ENCODE data around the gene EML6.
"Not testable (repeated sequence)": the region's sequence is repeated elsewhere in the genome, so short reads cannot be mapped to it uniquely, and the experiment has no call there.

EML6 gene

GRCh38 chr2:54803783-54804751 is 80.6 kb downstream of the EML6 start:
- DNase-seq (ENCODE audit: low read depth), result no peak

GRCh38 chr2:54805255-54805654 is 81.8 kb downstream of the EML6 start:
- no peak for DNase-seq (ENCODE audit: low read depth)

- DNase-seq (ENCODE audit: low read depth), result no peak
Observed at GRCh38 chr2:54806975-54807374, 83.5 kb downstream of the EML6 start.

- DNase-seq (ENCODE audit: low read depth), result peak; percentile 74
Observed at GRCh38 chr2:54808661-54809060, 85.2 kb downstream of the EML6 start.

GRCh38 chr2:54809819-54810218 is 86.4 kb downstream of the EML6 start:
- peak; percentile 41 for DNase-seq (ENCODE audit: low read depth)

GRCh38 chr2:54810246-54810645 is 86.8 kb downstream of the EML6 start:
- no peak for DNase-seq (ENCODE audit: low read depth)

GRCh38 chr2:54813584-54813983 is 90.1 kb downstream of the EML6 start:
- no peak for DNase-seq (ENCODE audit: low read depth)

GRCh38 chr2:54814389-54815147 is 91.1 kb downstream of the EML6 start:
- no peak for DNase-seq (ENCODE audit: low read depth)

- DNase-seq (ENCODE audit: low read depth), result no peak
Observed at GRCh38 chr2:54815148-54815539, 91.7 kb downstream of the EML6 start.

- DNase-seq (ENCODE audit: low read depth), result no peak
Observed at GRCh38 chr2:54818226-54818625, 94.8 kb downstream of the EML6 start.

- DNase-seq (ENCODE audit: low read depth), result no peak
Observed at GRCh38 chr2:54820558-54820957, 97.1 kb downstream of the EML6 start.

GRCh38 chr2:54824567-54824966 is 101.1 kb downstream of the EML6 start:
- DNase-seq (ENCODE audit: low read depth), result no peak

GRCh38 chr2:54830546-54830945 is 107.1 kb downstream of the EML6 start:
- DNase-seq (ENCODE audit: low read depth), result no peak

- DNase-seq (ENCODE audit: low read depth), result no peak
Observed at GRCh38 chr2:54831480-54831879, 108.0 kb downstream of the EML6 start.

- DNase-seq (ENCODE audit: low read depth), result no peak
Observed at GRCh38 chr2:54834721-54835120, 111.3 kb downstream of the EML6 start.

GRCh38 chr2:54836477-54836876 is 113.0 kb downstream of the EML6 start:
- no peak for DNase-seq (ENCODE audit: low read depth)

- DNase-seq (ENCODE audit: low read depth), result peak; percentile 32
Observed at GRCh38 chr2:54838585-54839035, 115.1 kb downstream of the EML6 start.

- DNase-seq (ENCODE audit: low read depth), result no peak
Observed at GRCh38 chr2:54839461-54840255, 116.2 kb downstream of the EML6 start.

- no peak for DNase-seq (ENCODE audit: low read depth)
Observed at GRCh38 chr2:54840559-54841468, 117.4 kb downstream of the EML6 start.

- not testable (repeated sequence) for DNase-seq (ENCODE audit: low read depth)
Observed at GRCh38 chr2:54841500-54841899, 118.0 kb downstream of the EML6 start.

- DNase-seq (ENCODE audit: low read depth), result no peak
Observed at GRCh38 chr2:54845094-54845493, 121.6 kb downstream of the EML6 start.
